GM12874 (cell line): ENCODE measurements around the gene SLC44A4.

Experiments
- TF ChIP-seq, protein P1 (sequence below): IDR thresholded peaks from 2 replicates; pipeline ENCODE4 v1.5.1; 2011; ENCODE audit warnings: low read depth, mild to moderate bottlenecking, control low read depth, low read length, moderate library complexity; ENCODE audit not compliant: insufficient read depth

Gene SLC44A4

DNA sequence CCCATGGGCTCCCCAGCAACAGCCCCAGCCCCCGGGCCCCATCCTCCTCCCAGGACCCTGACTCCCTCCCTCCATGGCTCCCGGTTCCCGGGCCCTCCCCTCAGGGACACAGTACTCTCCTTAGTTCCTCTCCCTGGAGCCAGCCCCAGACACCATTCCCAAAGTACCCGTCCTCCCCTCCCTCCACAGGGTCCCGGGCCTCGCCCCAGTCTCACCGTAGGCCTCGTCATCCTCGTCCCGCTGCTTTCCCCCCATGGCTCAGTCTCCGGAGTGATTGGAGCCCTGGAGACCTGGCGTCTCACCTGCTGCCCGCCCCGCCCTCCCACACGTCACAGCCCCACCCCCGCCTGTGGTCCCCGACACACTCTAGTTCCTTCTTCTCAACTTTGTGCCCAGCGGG lies at the start of gene SLC44A4:
Gene SLC44A4, minus strand, starts transcription at position 272 of the 400 bp plus-strand sequence. Its CDS starts 17 bp downstream, at position 255.
- TF ChIP-seq, protein P1, sequence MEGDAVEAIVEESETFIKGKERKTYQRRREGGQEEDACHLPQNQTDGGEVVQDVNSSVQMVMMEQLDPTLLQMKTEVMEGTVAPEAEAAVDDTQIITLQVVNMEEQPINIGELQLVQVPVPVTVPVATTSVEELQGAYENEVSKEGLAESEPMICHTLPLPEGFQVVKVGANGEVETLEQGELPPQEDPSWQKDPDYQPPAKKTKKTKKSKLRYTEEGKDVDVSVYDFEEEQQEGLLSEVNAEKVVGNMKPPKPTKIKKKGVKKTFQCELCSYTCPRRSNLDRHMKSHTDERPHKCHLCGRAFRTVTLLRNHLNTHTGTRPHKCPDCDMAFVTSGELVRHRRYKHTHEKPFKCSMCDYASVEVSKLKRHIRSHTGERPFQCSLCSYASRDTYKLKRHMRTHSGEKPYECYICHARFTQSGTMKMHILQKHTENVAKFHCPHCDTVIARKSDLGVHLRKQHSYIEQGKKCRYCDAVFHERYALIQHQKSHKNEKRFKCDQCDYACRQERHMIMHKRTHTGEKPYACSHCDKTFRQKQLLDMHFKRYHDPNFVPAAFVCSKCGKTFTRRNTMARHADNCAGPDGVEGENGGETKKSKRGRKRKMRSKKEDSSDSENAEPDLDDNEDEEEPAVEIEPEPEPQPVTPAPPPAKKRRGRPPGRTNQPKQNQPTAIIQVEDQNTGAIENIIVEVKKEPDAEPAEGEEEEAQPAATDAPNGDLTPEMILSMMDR = no peak

- TF ChIP-seq, protein P1 = no peak
Measured at GRCh38 chr6:31928672-31928939, 49.8 kb upstream of the SLC44A4 start.

DNA sequence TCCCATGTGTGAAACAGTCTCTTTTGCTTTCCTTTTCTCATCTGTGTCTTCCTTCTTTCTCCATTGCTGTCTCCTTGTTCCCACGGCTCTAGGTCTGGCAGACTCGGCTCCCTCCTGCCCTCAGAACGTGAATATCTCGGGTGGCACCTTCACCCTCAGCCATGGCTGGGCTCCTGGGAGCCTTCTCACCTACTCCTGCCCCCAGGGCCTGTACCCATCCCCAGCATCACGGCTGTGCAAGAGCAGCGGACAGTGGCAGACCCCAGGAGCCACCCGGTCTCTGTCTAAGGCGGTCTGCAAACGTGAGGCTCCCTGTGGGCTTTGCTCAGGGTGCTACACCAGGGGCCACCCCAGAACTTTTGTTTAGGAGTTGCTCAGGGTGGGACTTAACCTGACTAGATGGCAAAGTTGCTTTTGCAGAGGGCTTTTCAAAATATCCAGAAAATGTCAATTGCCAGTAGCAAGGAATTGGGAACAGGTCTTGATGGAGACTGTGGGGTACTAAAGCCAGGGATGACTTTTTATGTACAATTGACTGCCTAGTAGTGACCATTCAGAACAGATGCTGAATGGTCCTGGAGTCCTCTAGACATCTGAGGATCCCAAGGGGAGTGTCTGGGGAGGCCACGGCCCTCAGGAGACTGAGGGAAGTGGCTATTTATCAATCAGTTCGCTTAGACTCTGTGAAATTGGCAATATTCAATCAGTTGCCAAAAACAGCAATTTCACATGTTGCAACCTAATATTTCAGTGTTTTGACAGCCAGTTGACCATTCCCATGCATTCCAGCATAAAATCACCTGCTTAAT lies 49.3 kb upstream of the SLC44A4 start:
- TF ChIP-seq, protein P1 = no peak

DNA sequence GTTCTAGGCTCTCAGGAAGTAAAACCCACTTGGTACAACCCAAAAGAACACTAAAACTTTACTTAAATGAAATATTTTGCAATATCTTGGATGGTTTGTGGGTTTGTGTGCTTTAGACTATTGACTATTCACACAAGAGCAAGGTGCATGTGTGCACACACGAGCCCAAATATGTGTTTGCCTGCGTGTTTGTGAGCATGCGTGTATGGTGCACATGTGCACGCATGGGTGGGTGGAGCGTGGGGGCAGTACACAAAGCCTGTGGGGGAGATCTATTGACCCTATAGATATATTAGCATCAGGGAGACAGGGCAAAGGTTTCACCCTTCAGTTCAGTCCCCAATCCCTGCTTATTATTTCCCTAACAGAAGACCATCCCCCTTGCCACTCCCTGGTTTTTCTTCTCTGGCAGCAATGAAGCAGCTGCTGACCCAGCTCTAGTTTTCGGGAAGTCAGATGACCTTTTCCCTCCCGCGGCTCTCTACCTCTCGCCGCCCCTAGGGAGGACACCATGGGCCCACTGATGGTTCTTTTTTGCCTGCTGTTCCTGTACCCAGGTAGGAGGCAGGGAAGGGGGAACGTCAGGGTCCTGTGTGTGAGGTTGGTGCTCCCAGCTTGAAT lies 48.6 kb upstream of the SLC44A4 start, which contains the start of gene C2:
Gene C2, plus strand, starts transcription at position 476 of the 621 bp plus-strand sequence. Its CDS starts 36 bp downstream, at position 512.
- TF ChIP-seq, protein P1 = no peak

- TF ChIP-seq, protein P1 = peak; percentile 17; the same call in 1 of the 2 replicates
Measured at GRCh38 chr6:31922942-31923341, 44.1 kb upstream of the SLC44A4 start.

DNA sequence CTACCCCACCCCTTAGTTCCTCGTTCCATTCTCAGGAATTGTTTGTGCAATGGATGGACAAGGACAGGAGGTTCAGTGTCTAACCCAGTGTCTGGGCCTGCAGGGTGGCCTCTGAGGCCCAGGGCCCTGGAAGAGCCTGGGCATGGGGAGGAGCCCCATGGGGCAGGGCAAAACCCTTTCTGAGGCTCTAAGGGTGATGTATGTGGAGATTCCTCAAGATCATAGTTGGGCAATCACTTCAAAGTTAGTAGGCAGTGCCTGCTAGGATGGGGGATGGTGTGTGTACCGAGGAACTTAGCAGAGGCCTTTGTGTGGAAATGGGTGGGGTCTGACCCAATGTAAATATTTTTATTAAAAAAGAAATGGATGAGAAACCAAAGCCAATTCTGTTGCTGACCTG lies 42.0 kb upstream of the SLC44A4 start:
- TF ChIP-seq, protein P1 = no peak

DNA sequence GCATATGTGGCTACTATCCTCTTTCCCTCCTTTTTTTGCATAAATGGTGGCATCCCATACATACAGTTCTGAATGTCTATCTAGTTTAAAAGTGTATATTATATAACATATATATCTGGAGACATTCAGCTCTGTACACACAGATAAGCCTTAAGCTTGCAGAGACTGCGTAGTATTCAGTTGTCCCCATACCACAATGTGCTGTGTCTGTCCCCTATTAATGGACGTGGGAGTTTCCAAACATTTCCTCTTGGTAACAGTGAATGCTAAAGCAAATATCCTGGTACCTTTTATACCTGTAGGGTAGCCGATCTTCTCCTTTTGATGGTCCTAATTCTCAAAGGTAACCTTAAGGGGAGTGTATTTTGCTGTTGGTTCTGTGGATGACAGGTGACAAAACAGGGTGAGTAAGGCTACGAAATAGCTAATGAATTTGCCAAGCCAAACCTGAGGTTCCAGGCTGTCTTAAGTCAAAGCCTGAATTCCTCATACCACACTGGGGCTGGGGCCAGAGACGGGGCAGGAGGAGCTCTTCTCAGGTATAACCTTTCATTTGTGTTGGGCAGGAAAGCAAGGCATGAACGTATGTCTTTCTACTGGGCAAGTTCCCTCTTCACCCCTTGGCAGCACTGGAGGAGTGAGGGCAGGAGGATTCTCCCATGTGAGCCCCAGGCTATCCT lies 41.0 kb upstream of the SLC44A4 start:
- TF ChIP-seq, protein P1 = no peak
